HG03575 (cell line): ENCODE results near the gene DHX15.
"Not testable (repeated sequence)": the region's sequence is repeated elsewhere in the genome, so short reads cannot be mapped to it uniquely, and the experiment has no call there.

Source experiments
- ATAC-seq: cut with Tn5 transposase; IDR thresholded peaks from one replicate; pipeline ENCODE4 v1.9.1; 2021; ENCODE audit not compliant: unreplicated experiment, insufficient number of reproducible peaks, low FRiP score; ENCODE audit errors: extremely low read depth

Gene DHX15

GRCh38 chr4:24510091-24510490, 74.3 kb downstream of the DHX15 start:
- ATAC-seq, result no peak

- no peak for ATAC-seq
Observed at GRCh38 chr4:24508541-24508940, 75.8 kb downstream of the DHX15 start.

- ATAC-seq, result no peak
Observed at GRCh38 chr4:24507439-24507838, 76.9 kb downstream of the DHX15 start.

- not testable (repeated sequence) for ATAC-seq
Observed at GRCh38 chr4:24503090-24503489, 81.3 kb downstream of the DHX15 start.

GRCh38 chr4:24497221-24497620, 87.1 kb downstream of the DHX15 start:
- ATAC-seq, result no peak

GRCh38 chr4:24496597-24496996, 87.8 kb downstream of the DHX15 start:
- ATAC-seq, result no peak

- ATAC-seq, result no peak
Observed at GRCh38 chr4:24495388-24495787, 89.0 kb downstream of the DHX15 start.

GRCh38 chr4:24489870-24490269, 94.5 kb downstream of the DHX15 start:
- no peak for ATAC-seq

GRCh38 chr4:24488399-24489164, 95.8 kb downstream of the DHX15 start:
- no peak for ATAC-seq

- no peak for ATAC-seq
Observed at GRCh38 chr4:24482871-24483270, 101.5 kb downstream of the DHX15 start.

- ATAC-seq, result no peak
Observed at GRCh38 chr4:24477919-24478318, 106.4 kb downstream of the DHX15 start.
